ENCODE results near the gene TMC1. TPM values are rescaled to one million over a fixed set of nuclear protein-coding genes. Genes with fewer than 3 reads are reported as not detected.
A peak's percentile ranks its signal among the peaks of the same experiment; 100 is the strongest.
"Not testable (repeated sequence)": the region's sequence is repeated elsewhere in the genome, so short reads cannot be mapped to it uniquely, and the experiment has no call there.

TMC1 gene
- total RNA-seq, 2 experiments from 2014 or later, result not detected

- peaks cover 8% of the 10 kb centered on the region for H3K9me3 Mint-ChIP-seq
- no peak for ATAC-seq (ENCODE audit: low read depth)
- no peak overlapping the region for H3K4me3 Mint-ChIP-seq
- H3K27me3 Mint-ChIP-seq, result no peaks in the 10 kb centered on the region
- H3K4me1 Mint-ChIP-seq, result peaks cover 6% of the 10 kb centered on the region
- POLR2A ChIA-PET, result no interaction called here
- DNase-seq, result no peak
- peaks cover 4% of the 10 kb centered on the region for H3K36me3 Mint-ChIP-seq
- H3K27ac Mint-ChIP-seq, result no peak overlapping the region
Measured at GRCh38 chr9:72537011-72537545, 15.7 kb downstream of the TMC1 start.

- no peak for DNase-seq
- no peak for ATAC-seq (ENCODE audit: low read depth)
- POLR2A ChIA-PET, result no interaction called here
Measured at GRCh38 chr9:72537671-72538070, 16.3 kb downstream of the TMC1 start.

DNA sequence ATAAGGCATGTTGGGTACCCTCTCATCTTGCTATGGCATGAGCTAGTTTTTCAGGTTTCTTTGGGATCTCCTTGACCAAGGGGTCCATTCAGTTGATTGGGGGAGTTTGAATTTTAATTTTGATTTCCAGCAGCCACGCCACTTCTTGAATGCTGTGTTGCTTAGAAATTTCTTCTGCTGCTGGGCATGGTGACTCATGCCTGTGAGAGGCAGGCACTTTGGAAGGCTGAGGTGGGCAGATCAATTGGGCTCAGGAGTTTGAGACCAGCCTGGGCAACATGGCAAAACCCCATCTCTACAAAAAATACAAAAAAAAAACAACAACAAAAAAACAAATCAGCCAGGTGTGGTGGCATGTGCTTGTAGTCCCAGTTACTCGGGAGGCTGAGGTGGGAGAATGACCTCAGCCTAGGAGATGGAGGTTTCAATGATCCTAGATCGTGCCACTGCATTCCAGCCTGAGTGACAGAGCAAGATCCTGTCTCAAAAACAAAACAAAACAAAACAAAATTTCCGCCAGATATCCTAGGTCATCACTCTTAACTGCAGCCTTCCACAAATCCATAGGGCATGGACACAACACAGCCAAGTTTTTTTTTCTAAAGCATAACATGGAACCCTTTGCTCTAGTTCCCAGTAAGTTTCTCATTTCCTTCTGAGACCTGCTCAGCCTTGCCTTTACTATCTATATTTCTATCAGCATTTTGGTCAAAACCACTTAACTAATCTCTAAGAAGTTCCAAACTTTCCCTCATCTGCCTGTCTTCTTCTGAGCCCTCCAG, 17.7 kb downstream of the TMC1 start:
- H3K27me3 Mint-ChIP-seq, result no peaks in the 10 kb centered on the region
- H3K9me3 Mint-ChIP-seq, result peaks cover 8% of the 10 kb centered on the region
- POLR2A ChIA-PET, result no interaction called here
- H3K4me3 Mint-ChIP-seq, result no peak overlapping the region
- H3K36me3 Mint-ChIP-seq, result peaks cover 7% of the 10 kb centered on the region
- peak overlapping the region; percentile 36 for H3K27ac Mint-ChIP-seq
- peaks cover 9% of the 10 kb centered on the region for H3K4me1 Mint-ChIP-seq
- DNase-seq, result no peak
- no peak for ATAC-seq (ENCODE audit: low read depth)

More at GRCh38 chr9:72537671-72538070, 16.3 kb downstream of the TMC1 start:
- Mint-ChIP-seq H3K27me3 (no peaks in the 10 kb centered on the region), H3K4me3 (no peak overlapping the region), H3K4me1 (peaks cover 6% of the 10 kb centered on the region), H3K36me3 (peaks cover 4% of the 10 kb centered on the region), H3K9me3 (peaks cover 8% of the 10 kb centered on the region), H3K27ac (no peak overlapping the region)

DNA sequence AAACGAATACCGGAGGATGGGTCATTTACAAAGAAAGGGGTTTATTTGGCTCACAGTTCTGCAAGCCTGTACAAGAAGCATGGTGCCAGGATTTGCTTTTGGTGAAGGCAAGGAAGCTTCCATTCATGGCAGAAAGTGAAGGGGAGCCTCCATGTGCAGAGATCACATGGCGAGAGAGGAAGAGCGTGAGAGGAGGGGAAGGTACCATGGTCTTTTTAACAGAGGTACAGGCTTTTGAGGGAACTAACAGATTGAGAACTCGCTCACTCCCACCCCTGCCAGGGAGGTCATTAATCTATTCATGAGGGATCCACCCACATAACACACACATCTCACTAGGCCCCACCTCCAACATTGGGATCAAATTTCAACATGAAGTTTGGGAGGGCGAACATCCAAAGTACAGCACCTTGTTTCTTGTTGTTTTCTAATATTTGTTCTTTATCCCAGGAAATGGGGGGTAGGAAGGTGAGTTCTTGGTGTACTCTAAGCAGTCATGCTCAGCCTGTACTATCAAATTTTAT, 18.5 kb downstream of the TMC1 start:
- Mint-ChIP-seq H3K27me3 (no peaks in the 10 kb centered on the region), H3K4me3 (no peak overlapping the region), H3K27ac (peak overlapping the region; percentile 36), H3K9me3 (peaks cover 8% of the 10 kb centered on the region), H3K36me3 (peaks cover 7% of the 10 kb centered on the region), H3K4me1 (peaks cover 9% of the 10 kb centered on the region)
- ATAC-seq (ENCODE audit: low read depth) (no peak), DNase-seq (no peak)
- POLR2A ChIA-PET, result no interaction called here

- Mint-ChIP-seq H3K4me3 (no peak overlapping the region), H3K27ac (no peak overlapping the region), H3K27me3 (no peaks in the 10 kb centered on the region), H3K36me3 (peaks cover 7% of the 10 kb centered on the region), H3K4me1 (peaks cover 9% of the 10 kb centered on the region), H3K9me3 (peaks cover 8% of the 10 kb centered on the region)
- no peak for DNase-seq
- POLR2A ChIA-PET, result no interaction called here
- ATAC-seq (ENCODE audit: low read depth), result no peak
Measured at GRCh38 chr9:72540348-72540873, 19.0 kb downstream of the TMC1 start.

- not testable (repeated sequence) for H3K4me1 Mint-ChIP-seq; H3K27ac Mint-ChIP-seq; DNase-seq; ATAC-seq (ENCODE audit: low read depth); H3K4me3 Mint-ChIP-seq; H3K27me3 Mint-ChIP-seq; H3K36me3 Mint-ChIP-seq; H3K9me3 Mint-ChIP-seq
- POLR2A ChIA-PET, result interaction anchor here (1.2 kb wide), 1 partner anchor 20 kb away, joined by 4 read pairs; no protein-coding TSS in a partner anchor
Measured at GRCh38 chr9:72542537-72542833, 21.1 kb downstream of the TMC1 start.

DNA sequence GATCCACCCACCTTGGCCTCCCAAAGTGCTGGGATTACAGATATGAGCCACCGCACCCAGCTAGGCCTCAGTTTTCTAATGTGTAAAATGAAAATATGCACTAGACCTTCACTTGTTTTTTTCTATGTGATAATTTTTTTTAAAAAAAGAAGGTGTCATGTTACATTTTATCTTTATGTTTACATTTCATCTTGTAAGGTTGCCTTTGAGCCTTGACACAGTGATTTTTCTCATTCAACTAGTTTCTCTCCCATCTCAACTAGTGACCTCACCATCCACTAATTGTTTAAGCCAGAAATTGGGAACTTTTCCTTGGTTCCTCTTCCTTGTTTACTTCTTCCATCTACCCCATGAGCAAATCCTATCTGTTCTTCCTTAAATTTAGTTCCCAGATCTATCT, 21.5 kb downstream of the TMC1 start:
- POLR2A ChIA-PET, result no interaction called here
- H3K27me3 Mint-ChIP-seq, result no peaks in the 10 kb centered on the region
- H3K4me3 Mint-ChIP-seq, result no peak overlapping the region
- peaks cover 4% of the 10 kb centered on the region for H3K9me3 Mint-ChIP-seq
- peaks cover 3% of the 10 kb centered on the region for H3K36me3 Mint-ChIP-seq
- DNase-seq (no peak), ATAC-seq (ENCODE audit: low read depth) (no peak)
- no peak overlapping the region for H3K27ac Mint-ChIP-seq
- H3K4me1 Mint-ChIP-seq, result peaks cover 9% of the 10 kb centered on the region

DNA sequence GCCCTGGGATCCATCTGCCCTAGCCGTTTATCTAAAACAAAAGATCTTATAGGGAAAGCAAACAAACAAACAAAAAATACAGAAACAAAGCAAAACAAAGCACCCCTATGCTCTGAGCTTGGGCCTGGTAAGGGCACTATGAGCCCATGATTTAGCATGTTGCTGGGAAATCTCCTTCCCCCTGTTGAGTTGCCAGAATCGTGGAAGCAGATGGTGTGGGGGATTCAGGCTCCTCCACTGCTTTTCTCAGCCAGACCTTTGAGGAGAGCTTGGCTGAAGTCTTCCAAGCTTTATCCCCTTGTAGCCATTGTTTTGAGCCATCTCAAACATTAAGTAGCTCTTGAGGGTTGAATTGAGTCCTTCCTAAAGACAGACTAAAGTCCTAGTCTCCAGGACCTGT, 29.9 kb downstream of the TMC1 start:
- POLR2A ChIA-PET, result no interaction called here
- no peak for DNase-seq
- H3K27ac Mint-ChIP-seq, result no peak overlapping the region
- ATAC-seq (ENCODE audit: low read depth), result no peak
- no peaks in the 10 kb centered on the region for H3K4me1 Mint-ChIP-seq
- H3K4me3 Mint-ChIP-seq, result no peak overlapping the region
- no peaks in the 10 kb centered on the region for H3K27me3 Mint-ChIP-seq
- H3K36me3 Mint-ChIP-seq, result no peaks in the 10 kb centered on the region
- no peaks in the 10 kb centered on the region for H3K9me3 Mint-ChIP-seq

DNA sequence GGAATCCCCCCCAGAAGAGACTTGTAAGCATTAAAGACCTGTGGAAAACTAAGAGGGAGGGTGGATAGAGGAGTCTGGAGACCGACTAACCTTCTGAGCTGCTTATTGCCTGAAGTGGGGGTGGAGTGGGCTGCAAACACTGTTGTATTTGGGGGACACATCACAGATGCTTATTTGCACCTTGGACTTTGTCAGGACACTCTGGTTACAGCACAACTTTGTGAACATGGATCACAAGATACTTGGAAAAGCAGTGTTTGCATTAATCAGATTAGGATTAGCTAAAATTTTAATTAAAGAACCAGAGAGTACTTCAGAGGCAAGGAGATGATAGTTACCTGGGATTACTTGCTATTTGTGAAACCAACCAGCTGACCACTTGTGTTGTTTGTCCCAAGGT, 30.9 kb downstream of the TMC1 start:
- Mint-ChIP-seq H3K27me3 (no peaks in the 10 kb centered on the region), H3K4me3 (no peak overlapping the region), H3K27ac (no peak overlapping the region), H3K4me1 (peaks cover under 1% of the 10 kb centered on the region), H3K36me3 (no peaks in the 10 kb centered on the region), H3K9me3 (no peaks in the 10 kb centered on the region)
- no peak for DNase-seq
- POLR2A ChIA-PET, result no interaction called here
- no peak for ATAC-seq (ENCODE audit: low read depth)

DNA sequence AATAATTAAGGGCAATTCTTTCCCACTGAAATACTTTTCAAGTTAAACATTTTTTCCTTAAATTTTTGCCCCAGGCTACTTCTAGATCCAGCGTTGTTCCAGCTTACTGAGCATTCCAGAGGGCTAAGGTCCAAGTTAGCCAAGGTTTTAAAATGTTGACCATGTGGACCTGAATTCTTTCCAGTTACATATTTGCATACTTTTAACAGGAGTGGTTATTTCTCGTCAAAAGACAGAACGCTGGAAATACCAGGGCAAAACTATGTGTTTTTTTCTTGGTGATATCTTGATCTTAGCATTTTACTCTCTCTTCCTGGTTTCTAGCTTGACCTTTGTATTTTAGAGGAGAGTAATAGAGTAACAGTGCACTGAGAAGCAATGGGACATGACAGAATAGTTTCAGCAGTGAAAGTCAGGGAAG, 32.8 kb downstream of the TMC1 start:
- Mint-ChIP-seq H3K36me3 (no peaks in the 10 kb centered on the region), H3K27ac (no peak overlapping the region), H3K4me1 (peaks cover 3% of the 10 kb centered on the region), H3K9me3 (no peaks in the 10 kb centered on the region), H3K4me3 (no peak overlapping the region), H3K27me3 (no peaks in the 10 kb centered on the region)
- no peak for ATAC-seq (ENCODE audit: low read depth)
- no peak for DNase-seq
- POLR2A ChIA-PET, result no interaction called here

DNA sequence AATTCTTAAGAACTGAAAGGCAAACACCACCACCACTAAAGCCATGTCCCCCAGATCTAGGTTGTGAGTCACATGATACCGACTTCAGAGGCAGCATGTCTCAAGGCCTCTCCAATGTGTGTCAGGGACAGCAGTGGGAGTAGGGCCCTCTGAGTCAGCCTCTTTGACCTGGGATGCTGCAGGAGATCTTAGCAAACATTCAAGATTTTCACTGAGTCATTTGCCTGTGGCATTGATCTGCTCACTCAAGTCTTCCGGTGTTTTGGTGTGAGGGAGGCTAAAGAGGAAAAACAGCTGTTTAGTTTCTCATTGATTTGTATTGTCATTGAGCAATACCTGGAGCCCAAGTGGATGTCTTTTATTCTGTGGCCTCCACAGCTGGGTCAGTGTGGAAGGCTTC, 36.1 kb downstream of the TMC1 start:
- H3K4me1 Mint-ChIP-seq, result peaks cover 3% of the 10 kb centered on the region
- no peak overlapping the region for H3K4me3 Mint-ChIP-seq
- no peaks in the 10 kb centered on the region for H3K36me3 Mint-ChIP-seq
- POLR2A ChIA-PET, result no interaction called here
- ATAC-seq (ENCODE audit: low read depth) (peak; percentile 22), DNase-seq (no peak)
- H3K9me3 Mint-ChIP-seq, result no peaks in the 10 kb centered on the region
- no peak overlapping the region for H3K27ac Mint-ChIP-seq
- no peaks in the 10 kb centered on the region for H3K27me3 Mint-ChIP-seq

- no peak for DNase-seq
- ATAC-seq (ENCODE audit: low read depth), result no peak
Measured at GRCh38 chr9:72560086-72560485, 38.7 kb downstream of the TMC1 start.

DNA sequence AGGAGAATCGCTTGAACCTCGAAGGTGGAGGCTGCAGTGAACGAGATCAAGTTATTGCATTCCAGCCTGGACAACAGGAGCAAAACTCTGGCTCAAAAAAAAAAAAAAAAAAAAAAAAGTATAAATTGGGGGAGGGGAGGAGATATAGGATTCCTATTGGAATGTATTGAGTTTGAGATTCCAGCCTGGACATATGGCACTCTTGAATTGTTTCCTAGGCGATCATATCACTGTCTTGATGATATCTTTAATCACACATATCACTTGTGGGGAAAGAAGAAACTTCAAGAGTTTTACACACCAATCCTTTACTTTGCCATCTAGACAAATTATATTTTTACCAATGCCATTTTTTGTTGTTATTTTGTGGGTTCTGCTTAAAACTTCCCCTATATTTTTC, 42.4 kb downstream of the TMC1 start:
- ATAC-seq (ENCODE audit: low read depth) (no peak), DNase-seq (no peak)
- H3K4me1 Mint-ChIP-seq, result peaks cover 2% of the 10 kb centered on the region
- POLR2A ChIA-PET, result no interaction called here
- H3K27ac Mint-ChIP-seq, result no peak overlapping the region
- no peaks in the 10 kb centered on the region for H3K27me3 Mint-ChIP-seq
- H3K4me3 Mint-ChIP-seq, result no peak overlapping the region
- H3K36me3 Mint-ChIP-seq, result no peaks in the 10 kb centered on the region
- H3K9me3 Mint-ChIP-seq, result peaks cover 4% of the 10 kb centered on the region

More at GRCh38 chr9:72560086-72560485, 38.7 kb downstream of the TMC1 start:
- no peak overlapping the region for H3K27ac Mint-ChIP-seq
- H3K27me3 Mint-ChIP-seq, result no peaks in the 10 kb centered on the region
- peaks cover 5% of the 10 kb centered on the region for H3K4me1 Mint-ChIP-seq
- H3K4me3 Mint-ChIP-seq, result no peak overlapping the region
- H3K9me3 Mint-ChIP-seq, result no peaks in the 10 kb centered on the region
- POLR2A ChIA-PET, result no interaction called here
- no peaks in the 10 kb centered on the region for H3K36me3 Mint-ChIP-seq
